ENCODE results near the gene CCM2.

Gene CCM2

GRCh38 chr7:45072131-45073030, 72.4 kb downstream of the CCM2 start:
- Histone ChIP-seq H2AFZ (ENCODE audit: low read depth, low read length) (no peak overlapping the region), H3K4me1 (ENCODE audit: insufficient read depth, low read length) (no peaks in the 10 kb centered on the region), H3K27me3 (ENCODE audit: insufficient read depth, low read length, poor library complexity) (no peaks in the 10 kb centered on the region), H3K9me3 (ENCODE audit: insufficient read depth, low read length, severe bottlenecking) (no peaks in the 10 kb centered on the region), H3K4me3 (ENCODE audit: low read depth in 1 of 2, low read length in 2 of 2) (no peak overlapping the region), H3K79me2 (ENCODE audit: insufficient read depth, low read length) (peaks cover 27% of the 10 kb centered on the region), H3K9ac (ENCODE audit: low read depth, low read length) (no peak overlapping the region), H3K4me2 (ENCODE audit: insufficient read depth, low read length) (no peak overlapping the region), H3K36me3 (ENCODE audit: insufficient read depth, low read length) (peaks cover 99% of the 10 kb centered on the region), H4K20me1 (ENCODE audit: insufficient read depth, low read length) (peaks cover 86% of the 10 kb centered on the region), H3K27ac (ENCODE audit: low read length) (no peak overlapping the region)
- TF ChIP-seq EZH2 (IDR thresholded peaks at IDR 0.05; ENCODE audit: borderline replicate concordance, low read depth, low read length, severe bottlenecking) (no peak), CTCF (IDR thresholded peaks at IDR 0.05; ENCODE audit: borderline replicate concordance, extremely low read depth, low read length, poor library complexity, severe bottlenecking) (no peak)
- no peak for ATAC-seq (ENCODE audit: insufficient read depth, low read depth)
- no peak for DNase-seq

GRCh38 chr7:45073031-45073785, 73.2 kb downstream of the CCM2 start:
- peaks cover 83% of the 10 kb centered on the region for H4K20me1 ChIP-seq (ENCODE audit: insufficient read depth, low read length)

GRCh38 chr7:45073786-45074527, 74.0 kb downstream of the CCM2 start:
- no peak overlapping the region for H3K27ac ChIP-seq (ENCODE audit: low read length)
- no peak overlapping the region for H3K9ac ChIP-seq (ENCODE audit: low read depth, low read length)
- DNase-seq = no peak
- H3K4me1 ChIP-seq (ENCODE audit: insufficient read depth, low read length) = no peaks in the 10 kb centered on the region
- H2AFZ ChIP-seq (ENCODE audit: low read depth, low read length) = no peak overlapping the region
- H3K4me2 ChIP-seq (ENCODE audit: insufficient read depth, low read length) = no peak overlapping the region
- peaks cover 83% of the 10 kb centered on the region for H3K36me3 ChIP-seq (ENCODE audit: insufficient read depth, low read length)
- H3K79me2 ChIP-seq (ENCODE audit: insufficient read depth, low read length) = peaks cover 13% of the 10 kb centered on the region
- ATAC-seq (ENCODE audit: insufficient read depth, low read depth) = no peak
- H3K9me3 ChIP-seq (ENCODE audit: insufficient read depth, low read length, severe bottlenecking) = no peaks in the 10 kb centered on the region
- H4K20me1 ChIP-seq (ENCODE audit: insufficient read depth, low read length) = peaks cover 75% of the 10 kb centered on the region
- no peak overlapping the region for H3K4me3 ChIP-seq (ENCODE audit: low read depth in 1 of 2, low read length in 2 of 2)
- H3K27me3 ChIP-seq (ENCODE audit: insufficient read depth, low read length, poor library complexity) = no peaks in the 10 kb centered on the region
- TF ChIP-seq CTCF (IDR thresholded peaks at IDR 0.05; ENCODE audit: borderline replicate concordance, extremely low read depth, low read length, poor library complexity, severe bottlenecking) (no peak), EZH2 (IDR thresholded peaks at IDR 0.05; ENCODE audit: borderline replicate concordance, low read depth, low read length, severe bottlenecking) (no peak)

More at GRCh38 chr7:45073031-45073785, 73.2 kb downstream of the CCM2 start:
- no peak overlapping the region for H3K9ac ChIP-seq (ENCODE audit: low read depth, low read length)
- no peak overlapping the region for H3K27ac ChIP-seq (ENCODE audit: low read length)
- no peaks in the 10 kb centered on the region for H3K9me3 ChIP-seq (ENCODE audit: insufficient read depth, low read length, severe bottlenecking)
- TF ChIP-seq EZH2 (IDR thresholded peaks at IDR 0.05; ENCODE audit: borderline replicate concordance, low read depth, low read length, severe bottlenecking) (no peak), CTCF (IDR thresholded peaks at IDR 0.05; ENCODE audit: borderline replicate concordance, extremely low read depth, low read length, poor library complexity, severe bottlenecking) (peak; percentile 19)
- ATAC-seq (ENCODE audit: insufficient read depth, low read depth) (no peak), DNase-seq (no peak)
- peaks cover 20% of the 10 kb centered on the region for H3K79me2 ChIP-seq (ENCODE audit: insufficient read depth, low read length)
- H3K4me1 ChIP-seq (ENCODE audit: insufficient read depth, low read length) = no peaks in the 10 kb centered on the region
- H3K4me2 ChIP-seq (ENCODE audit: insufficient read depth, low read length) = no peak overlapping the region
- H3K27me3 ChIP-seq (ENCODE audit: insufficient read depth, low read length, poor library complexity) = no peaks in the 10 kb centered on the region
- H2AFZ ChIP-seq (ENCODE audit: low read depth, low read length) = no peak overlapping the region
- H3K36me3 ChIP-seq (ENCODE audit: insufficient read depth, low read length) = peaks cover 90% of the 10 kb centered on the region
- no peak overlapping the region for H3K4me3 ChIP-seq (ENCODE audit: low read depth in 1 of 2, low read length in 2 of 2)

Measured in DND-41 (cell line).